ENCODE results near the gene ETS1.

The ETS1 gene

GRCh38 chr11:128465531-128465930, 121.8 kb downstream of the ETS1 start:
- no peak overlapping the region for H3K4me2 ChIP-seq
- H3K36me3 ChIP-seq (ENCODE audit: insufficient read depth), result peaks cover 7% of the 10 kb centered on the region; the same call in 1 of the 2 replicates
- peaks cover 47% of the 10 kb centered on the region for H3K4me1 ChIP-seq (ENCODE audit: low read depth, poor library complexity, severe bottlenecking)

GRCh38 chr11:128464878-128465450, 122.4 kb downstream of the ETS1 start:
- no peaks in the 10 kb centered on the region for H3K27me3 ChIP-seq (ENCODE audit: insufficient read depth, low read depth)
- H3K36me3 ChIP-seq (ENCODE audit: insufficient read depth), result peaks cover 7% of the 10 kb centered on the region; the same call in 1 of the 2 replicates
- H3K9ac ChIP-seq, result no peak overlapping the region
- H4K20me1 ChIP-seq (ENCODE audit: insufficient read depth), result no peaks in the 10 kb centered on the region
- H3K4me1 ChIP-seq (ENCODE audit: low read depth, poor library complexity, severe bottlenecking), result peaks cover 42% of the 10 kb centered on the region
- TF ChIP-seq, protein P1, sequence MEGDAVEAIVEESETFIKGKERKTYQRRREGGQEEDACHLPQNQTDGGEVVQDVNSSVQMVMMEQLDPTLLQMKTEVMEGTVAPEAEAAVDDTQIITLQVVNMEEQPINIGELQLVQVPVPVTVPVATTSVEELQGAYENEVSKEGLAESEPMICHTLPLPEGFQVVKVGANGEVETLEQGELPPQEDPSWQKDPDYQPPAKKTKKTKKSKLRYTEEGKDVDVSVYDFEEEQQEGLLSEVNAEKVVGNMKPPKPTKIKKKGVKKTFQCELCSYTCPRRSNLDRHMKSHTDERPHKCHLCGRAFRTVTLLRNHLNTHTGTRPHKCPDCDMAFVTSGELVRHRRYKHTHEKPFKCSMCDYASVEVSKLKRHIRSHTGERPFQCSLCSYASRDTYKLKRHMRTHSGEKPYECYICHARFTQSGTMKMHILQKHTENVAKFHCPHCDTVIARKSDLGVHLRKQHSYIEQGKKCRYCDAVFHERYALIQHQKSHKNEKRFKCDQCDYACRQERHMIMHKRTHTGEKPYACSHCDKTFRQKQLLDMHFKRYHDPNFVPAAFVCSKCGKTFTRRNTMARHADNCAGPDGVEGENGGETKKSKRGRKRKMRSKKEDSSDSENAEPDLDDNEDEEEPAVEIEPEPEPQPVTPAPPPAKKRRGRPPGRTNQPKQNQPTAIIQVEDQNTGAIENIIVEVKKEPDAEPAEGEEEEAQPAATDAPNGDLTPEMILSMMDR (conservative IDR thresholded peaks at IDR 0.05; ENCODE audit: low read depth, low read length), result no peak
- H2AFZ ChIP-seq (ENCODE audit: low read depth), result no peak overlapping the region
- H3K27ac ChIP-seq, result no peak overlapping the region
- H3K4me3 ChIP-seq (IDR thresholded peaks at IDR 0.05; ENCODE audit: insufficient read depth, low read depth, low read length), result no peak overlapping the region
- H3K4me2 ChIP-seq, result no peak overlapping the region
- H3K79me2 ChIP-seq (ENCODE audit: insufficient read depth, low read depth), result peaks cover 24% of the 10 kb centered on the region; the same call in 1 of the 2 replicates

More at GRCh38 chr11:128465531-128465930, 121.8 kb downstream of the ETS1 start:
- no peaks in the 10 kb centered on the region for H4K20me1 ChIP-seq (ENCODE audit: insufficient read depth)
- H3K4me3 ChIP-seq (IDR thresholded peaks at IDR 0.05; ENCODE audit: insufficient read depth, low read depth, low read length), result no peak overlapping the region
- TF ChIP-seq, protein P1 (conservative IDR thresholded peaks at IDR 0.05; ENCODE audit: low read depth, low read length), result no peak
- H3K27ac ChIP-seq, result no peak overlapping the region
- no peak overlapping the region for H3K9ac ChIP-seq
- H3K27me3 ChIP-seq (ENCODE audit: insufficient read depth, low read depth), result no peaks in the 10 kb centered on the region
- H3K79me2 ChIP-seq (ENCODE audit: insufficient read depth, low read depth), result peaks cover 24% of the 10 kb centered on the region; the same call in 1 of the 2 replicates
- no peak overlapping the region for H2AFZ ChIP-seq (ENCODE audit: low read depth)

DNA sequence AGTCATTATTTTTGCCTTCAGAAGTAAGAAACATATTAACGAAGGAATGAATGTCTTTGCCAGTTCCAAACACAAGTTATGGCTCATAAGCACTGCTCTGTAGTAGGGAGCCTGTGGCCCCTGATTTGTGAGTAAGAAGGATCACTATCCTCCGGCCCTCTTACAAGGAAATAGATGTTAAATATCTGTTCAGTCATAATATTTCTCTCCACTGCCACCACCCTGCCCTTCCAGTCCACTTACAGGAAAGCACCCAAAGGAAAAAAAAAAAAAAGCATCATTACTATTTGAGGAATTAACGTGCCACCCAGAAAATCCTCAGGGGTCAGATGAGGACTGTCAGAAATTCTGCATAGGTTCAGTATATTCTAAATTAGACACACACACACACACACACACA, 123.4 kb downstream of the ETS1 start:
- TF ChIP-seq, protein P1 (conservative IDR thresholded peaks at IDR 0.05; ENCODE audit: low read depth, low read length), result no peak
- Histone ChIP-seq H3K4me3 (IDR thresholded peaks at IDR 0.05; ENCODE audit: insufficient read depth, low read depth, low read length) (no peak overlapping the region), H3K4me1 (ENCODE audit: low read depth, poor library complexity, severe bottlenecking) (peaks cover 32% of the 10 kb centered on the region), H3K4me2 (no peak overlapping the region), H3K36me3 (ENCODE audit: insufficient read depth) (peaks cover 7% of the 10 kb centered on the region; the same call in 1 of the 2 replicates), H3K9ac (no peak overlapping the region), H3K27me3 (ENCODE audit: insufficient read depth, low read depth) (no peaks in the 10 kb centered on the region), H3K79me2 (ENCODE audit: insufficient read depth, low read depth) (peaks cover 24% of the 10 kb centered on the region; the same call in 1 of the 2 replicates), H4K20me1 (ENCODE audit: insufficient read depth) (no peaks in the 10 kb centered on the region), H2AFZ (ENCODE audit: low read depth) (no peak overlapping the region), H3K27ac (no peak overlapping the region)

DNA sequence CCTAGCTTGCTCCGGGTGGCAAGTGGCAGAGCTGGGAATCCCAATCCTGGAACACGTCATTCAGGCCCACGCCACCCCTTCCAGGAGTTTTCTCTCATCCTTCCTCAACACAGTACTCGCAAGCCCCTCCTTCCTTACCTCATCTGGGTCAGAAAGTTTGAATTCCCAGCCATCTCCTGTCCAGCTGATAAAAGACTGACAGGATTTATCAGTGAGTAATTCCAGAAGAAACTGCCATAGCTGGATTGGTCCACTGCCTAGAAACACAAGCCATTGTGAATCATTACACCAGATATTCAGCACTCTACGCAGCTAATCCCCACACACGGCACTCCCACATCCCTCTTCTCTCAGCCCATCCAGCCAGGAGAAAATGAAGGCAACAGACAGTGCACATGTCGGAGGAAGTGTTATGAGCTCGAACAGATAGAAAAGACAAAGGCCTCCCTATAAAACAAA, 124.0 kb downstream of the ETS1 start:
- Histone ChIP-seq H3K4me3 (IDR thresholded peaks at IDR 0.05; ENCODE audit: insufficient read depth, low read depth, low read length) (no peak overlapping the region), H3K9ac (no peak overlapping the region), H3K79me2 (ENCODE audit: insufficient read depth, low read depth) (peaks cover 24% of the 10 kb centered on the region; the same call in 1 of the 2 replicates), H3K36me3 (ENCODE audit: insufficient read depth) (peaks cover 7% of the 10 kb centered on the region; the same call in 1 of the 2 replicates), H3K4me2 (no peak overlapping the region), H3K27ac (no peak overlapping the region), H3K4me1 (ENCODE audit: low read depth, poor library complexity, severe bottlenecking) (peaks cover 26% of the 10 kb centered on the region), H3K27me3 (ENCODE audit: insufficient read depth, low read depth) (no peaks in the 10 kb centered on the region), H4K20me1 (ENCODE audit: insufficient read depth) (no peaks in the 10 kb centered on the region), H2AFZ (ENCODE audit: low read depth) (no peak overlapping the region)
- TF ChIP-seq, protein P1 (conservative IDR thresholded peaks at IDR 0.05; ENCODE audit: low read depth, low read length), result no peak
